Activated naive CD8-positive, alpha-beta T cell treated with anti-CD3 and anti-CD28 coated beads, Interleukin-2, amount 10 ng/mL, durations not matched to agents 7 days and 5 days (primary cell): ENCODE data around the gene TMPRSS3. TPM values are rescaled to one million over a fixed set of nuclear protein-coding genes. Genes with fewer than 3 reads are reported as not detected.

Source experiments
- ATAC-seq: fragments of 150-1000 bp; cut with Tn5 transposase; one replicate; pipeline ENCODE4 v1.10.0; 2021; ENCODE audit warnings: low read depth, moderate library complexity
- POLR2A ChIA-PET: fragments of 350-600 bp; sonication (Branson Sonifier 250); formaldehyde crosslinking; loops from one replicate; lab custom pipeline; 2021; ENCODE audit warnings: antibody characterized with exemption; lab: Charles Lee
- DNase-seq: peaks from one replicate; pipeline ENCODE4 v3.0.0; 2021
- H3K27ac Mint-ChIP-seq: one replicate; pipeline ENCODE4 v1.8.0; 2022; ENCODE audit warnings: mild to moderate bottlenecking, mixed read lengths
- H3K27me3 Mint-ChIP-seq: one replicate; pipeline ENCODE4 v1.8.0; 2022; ENCODE audit warnings: mild to moderate bottlenecking, moderate library complexity, mixed read lengths
- H3K36me3 Mint-ChIP-seq: one replicate; pipeline ENCODE4 v1.8.0; 2021; ENCODE audit warnings: mild to moderate bottlenecking, mixed read lengths
- H3K4me1 Mint-ChIP-seq: one replicate; pipeline ENCODE4 v1.8.0; 2021; ENCODE audit warnings: mixed read lengths
- H3K4me3 Mint-ChIP-seq: one replicate; pipeline ENCODE4 v1.8.0; 2022; ENCODE audit warnings: mild to moderate bottlenecking, moderate library complexity, mixed read lengths
- H3K9me3 Mint-ChIP-seq: one replicate; pipeline ENCODE4 v1.8.0; 2021; ENCODE audit warnings: mixed read lengths
- total RNA-seq, 2 experiments: library from RNA; stranded (reverse); gene quantifications; one replicate each; pipeline ENCODE4 v1.2.3, GENCODE V29; 2021

Gene TMPRSS3
- total RNA-seq: 10 to 100 TPM in 1 of 2 experiments, 1 to 10 TPM in 1; 7.8 to 10.7 TPM

GRCh38 chr21:42395905-42396651 lies at the start of gene TMPRSS3:
Gene TMPRSS3 (minus strand): TSS chr21:42396052. CDS start chr21:42395417, 635 bp downstream.
- Mint-ChIP-seq H3K4me1 (peaks cover 41% of the 10 kb centered on the region), H3K27me3 (no peaks in the 10 kb centered on the region), H3K36me3 (peaks cover 13% of the 10 kb centered on the region), H3K9me3 (no peaks in the 10 kb centered on the region), H3K27ac (no peak within 1 kb of the TSS), H3K4me3 (no peak within 1 kb of the TSS)
- no peak for ATAC-seq
- POLR2A ChIA-PET: no interaction called here
- DNase-seq: no peak

- Mint-ChIP-seq H3K4me1 (peaks cover 18% of the 10 kb centered on the region), H3K9me3 (no peaks in the 10 kb centered on the region), H3K4me3 (no peak overlapping the region), H3K36me3 (peaks cover 29% of the 10 kb centered on the region), H3K27me3 (no peaks in the 10 kb centered on the region), H3K27ac (no peak overlapping the region)
- no peak for ATAC-seq
- POLR2A ChIA-PET: interaction anchor here (0.8 to 1.1 kb wide), 2 partner anchors 24 to 42 kb away, joined by 3 to 5 read pairs; partner anchors contain the start of gene UBASH3A
- no peak for DNase-seq
Observed at GRCh38 chr21:42445311-42445710, 49.5 kb upstream of the TMPRSS3 start.

- peaks cover 34% of the 10 kb centered on the region for H3K36me3 Mint-ChIP-seq
- no peak for ATAC-seq
Observed at GRCh38 chr21:42444745-42445059, 48.9 kb upstream of the TMPRSS3 start.

GRCh38 chr21:42443876-42444744 lies 48.3 kb upstream of the TMPRSS3 start:
- H3K4me1 Mint-ChIP-seq: peaks cover 20% of the 10 kb centered on the region
- H3K36me3 Mint-ChIP-seq: peaks cover 40% of the 10 kb centered on the region
- no peak overlapping the region for H3K4me3 Mint-ChIP-seq
- H3K9me3 Mint-ChIP-seq: no peaks in the 10 kb centered on the region
- H3K27me3 Mint-ChIP-seq: no peaks in the 10 kb centered on the region
- no peak for DNase-seq
- POLR2A ChIA-PET: interaction anchor here (0.8 kb wide), 1 partner anchor 57 kb away, joined by 3 read pairs; no protein-coding TSS in a partner anchor
- no peak overlapping the region for H3K27ac Mint-ChIP-seq
- ATAC-seq: no peak

More at GRCh38 chr21:42444745-42445059, 48.9 kb upstream of the TMPRSS3 start:
- POLR2A ChIA-PET: interaction anchor here (0.8 kb wide), 1 partner anchor 58 kb away, joined by 3 read pairs; no protein-coding TSS in a partner anchor
- H3K27ac Mint-ChIP-seq: no peak overlapping the region
- peaks cover 16% of the 10 kb centered on the region for H3K4me1 Mint-ChIP-seq
- H3K4me3 Mint-ChIP-seq: no peak overlapping the region
- no peaks in the 10 kb centered on the region for H3K27me3 Mint-ChIP-seq
- no peaks in the 10 kb centered on the region for H3K9me3 Mint-ChIP-seq
- DNase-seq: no peak

GRCh38 chr21:42443181-42443785 lies 47.4 kb upstream of the TMPRSS3 start:
- no peaks in the 10 kb centered on the region for H3K9me3 Mint-ChIP-seq
- H3K27ac Mint-ChIP-seq: no peak overlapping the region
- peaks cover 20% of the 10 kb centered on the region for H3K4me1 Mint-ChIP-seq
- ATAC-seq: no peak
- H3K36me3 Mint-ChIP-seq: peaks cover 47% of the 10 kb centered on the region
- POLR2A ChIA-PET: no interaction called here
- H3K27me3 Mint-ChIP-seq: no peaks in the 10 kb centered on the region
- H3K4me3 Mint-ChIP-seq: no peak overlapping the region
- DNase-seq: no peak

- Mint-ChIP-seq H3K36me3 (peaks cover 48% of the 10 kb centered on the region), H3K27ac (peak overlapping the region; percentile 35), H3K9me3 (no peaks in the 10 kb centered on the region), H3K4me3 (no peak overlapping the region), H3K27me3 (no peaks in the 10 kb centered on the region), H3K4me1 (peaks cover 24% of the 10 kb centered on the region)
- ATAC-seq (no peak), DNase-seq (no peak)
- POLR2A ChIA-PET: interaction anchor here (1.4 kb wide), 2 partner anchors 38 to 49 kb away, joined by 3 read pairs; no protein-coding TSS in a partner anchor
Observed at GRCh38 chr21:42441963-42442362, 46.1 kb upstream of the TMPRSS3 start.

GRCh38 chr21:42440187-42440792 lies 44.4 kb upstream of the TMPRSS3 start:
- DNase-seq (no peak), ATAC-seq (no peak)
- Mint-ChIP-seq H3K36me3 (peaks cover 56% of the 10 kb centered on the region), H3K27me3 (no peaks in the 10 kb centered on the region), H3K4me1 (peaks cover 26% of the 10 kb centered on the region), H3K27ac (peak overlapping the region; percentile 75), H3K4me3 (no peak overlapping the region), H3K9me3 (peaks cover 2% of the 10 kb centered on the region)
- POLR2A ChIA-PET: no interaction called here

GRCh38 chr21:42439284-42440186 lies 43.7 kb upstream of the TMPRSS3 start:
- DNase-seq (no peak), ATAC-seq (peak; percentile 7)
- Mint-ChIP-seq H3K27me3 (no peaks in the 10 kb centered on the region), H3K27ac (peak overlapping the region; percentile 75), H3K36me3 (peaks cover 63% of the 10 kb centered on the region), H3K4me3 (no peak overlapping the region), H3K9me3 (peaks cover 2% of the 10 kb centered on the region), H3K4me1 (peaks cover 33% of the 10 kb centered on the region)
- POLR2A ChIA-PET: no interaction called here

- no peak for DNase-seq
- H3K36me3 Mint-ChIP-seq: peaks cover 73% of the 10 kb centered on the region
- H3K4me3 Mint-ChIP-seq: no peak overlapping the region
- peaks cover 2% of the 10 kb centered on the region for H3K9me3 Mint-ChIP-seq
- no peak for ATAC-seq
- POLR2A ChIA-PET: no interaction called here
- H3K4me1 Mint-ChIP-seq: peaks cover 42% of the 10 kb centered on the region
- no peaks in the 10 kb centered on the region for H3K27me3 Mint-ChIP-seq
- peak overlapping the region; percentile 66 for H3K27ac Mint-ChIP-seq
Observed at GRCh38 chr21:42438316-42439205, 42.7 kb upstream of the TMPRSS3 start.

GRCh38 chr21:42437786-42438185 lies 41.9 kb upstream of the TMPRSS3 start:
- peaks cover 2% of the 10 kb centered on the region for H3K9me3 Mint-ChIP-seq

GRCh38 chr21:42436914-42437313 lies 41.1 kb upstream of the TMPRSS3 start:
- POLR2A ChIA-PET: no interaction called here
- no peak overlapping the region for H3K4me3 Mint-ChIP-seq
- H3K36me3 Mint-ChIP-seq: peaks cover 86% of the 10 kb centered on the region
- ATAC-seq: no peak
- no peak overlapping the region for H3K27ac Mint-ChIP-seq
- DNase-seq: no peak
- no peaks in the 10 kb centered on the region for H3K27me3 Mint-ChIP-seq
- H3K4me1 Mint-ChIP-seq: peaks cover 47% of the 10 kb centered on the region
- H3K9me3 Mint-ChIP-seq: peaks cover 8% of the 10 kb centered on the region

More at GRCh38 chr21:42437786-42438185, 41.9 kb upstream of the TMPRSS3 start:
- Mint-ChIP-seq H3K4me3 (no peak overlapping the region), H3K36me3 (peaks cover 81% of the 10 kb centered on the region), H3K4me1 (peaks cover 42% of the 10 kb centered on the region), H3K27me3 (no peaks in the 10 kb centered on the region), H3K27ac (no peak overlapping the region)
- DNase-seq (no peak), ATAC-seq (no peak)
- POLR2A ChIA-PET: no interaction called here
